GM21526 (cell line): Measurements from ENCODE around the gene MEPE.

Source experiments
- ATAC-seq: cut with Tn5 transposase; IDR thresholded peaks from one replicate; pipeline ENCODE4 v1.9.1; 2021; ENCODE audit warnings: moderate library complexity; ENCODE audit not compliant: unreplicated experiment, low FRiP score

MEPE gene

DNA sequence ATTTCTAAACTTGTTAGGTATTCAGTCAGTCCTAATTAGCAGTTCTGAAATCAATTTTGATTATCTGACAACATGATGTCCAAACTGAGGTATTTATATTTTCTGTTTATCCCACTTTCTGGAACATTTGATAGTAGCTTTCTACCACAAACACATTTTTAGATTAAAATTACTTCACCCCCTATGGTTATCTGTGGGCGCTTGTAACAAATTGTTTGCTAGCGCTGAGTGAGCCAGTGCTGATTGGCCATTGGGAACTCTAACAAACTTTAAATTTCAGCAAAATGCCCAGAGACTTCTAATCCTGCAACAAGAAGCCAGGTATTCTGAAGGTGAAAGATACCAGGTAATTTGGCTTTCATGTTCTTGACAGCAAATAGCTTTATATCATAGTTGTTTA, at the start of gene MEPE:
MEPE (plus strand) TSS at position 301 of the 400 bp plus-strand sequence. CDS start 1,746 bp downstream, outside the sequence.
- ATAC-seq, result no peak

DNA sequence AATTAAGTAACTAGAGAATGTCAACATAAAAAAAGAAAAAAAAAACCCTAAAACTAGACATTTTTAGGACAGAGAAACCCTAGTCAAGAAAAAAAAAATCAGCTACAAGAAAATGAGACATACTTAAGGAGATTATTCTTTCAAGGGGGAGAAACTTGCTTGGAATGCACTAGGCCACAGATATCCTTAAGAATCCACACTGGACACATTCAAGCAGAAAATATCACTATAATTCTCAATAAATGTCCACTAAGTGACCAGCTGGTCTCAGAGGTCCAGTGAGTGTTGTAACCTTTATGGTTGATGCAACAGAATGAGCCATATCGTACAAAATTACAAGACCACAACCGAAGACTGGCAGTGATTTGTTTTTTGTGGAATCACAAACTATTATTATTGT, 49.0 kb upstream of the MEPE start:
- ATAC-seq, result no peak

DNA sequence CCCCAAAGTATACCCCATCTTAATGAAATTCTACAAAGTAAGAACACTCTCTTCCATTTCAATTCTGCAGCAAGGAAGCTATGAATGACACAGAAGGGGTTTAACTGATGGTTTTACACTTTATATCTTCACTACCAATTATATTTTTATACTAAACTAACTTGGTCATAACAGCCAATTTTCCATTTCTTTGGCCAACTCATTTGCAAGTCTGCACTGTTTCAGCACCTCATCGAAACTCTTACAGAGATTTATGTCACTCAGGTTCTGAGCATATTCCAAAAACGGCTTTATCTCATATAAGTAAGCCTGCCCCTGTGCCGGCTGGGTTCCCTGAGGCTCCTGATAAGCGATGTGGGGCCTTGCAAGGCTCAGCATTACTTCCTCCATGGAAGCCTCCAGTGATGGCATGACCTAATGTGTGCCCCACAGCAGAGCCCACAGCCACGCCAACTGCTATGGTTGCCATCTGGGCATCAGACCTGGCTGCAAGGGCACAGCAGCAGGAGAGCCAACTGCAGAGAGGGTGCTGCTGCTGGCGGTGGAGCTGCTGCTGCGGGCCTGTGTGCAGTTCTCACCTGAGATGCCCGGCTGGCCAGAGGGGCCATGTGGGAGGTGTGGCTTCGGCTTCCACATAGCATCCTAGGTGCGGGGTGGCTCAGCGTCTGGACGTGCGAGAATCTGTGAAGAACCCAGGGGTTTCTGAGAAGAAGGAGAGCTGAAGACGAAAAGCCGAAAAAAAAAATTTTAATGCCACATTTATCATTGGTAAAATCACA, 46.8 kb upstream of the MEPE start:
- no peak for ATAC-seq

GRCh38 chr4:87799301-87800113, 33.3 kb upstream of the MEPE start, which contains the start of gene IBSP:
IBSP (plus strand) TSS chr4:87799554; CDS start chr4:87802362, 2,808 bp downstream.
- ATAC-seq, result no peak

DNA sequence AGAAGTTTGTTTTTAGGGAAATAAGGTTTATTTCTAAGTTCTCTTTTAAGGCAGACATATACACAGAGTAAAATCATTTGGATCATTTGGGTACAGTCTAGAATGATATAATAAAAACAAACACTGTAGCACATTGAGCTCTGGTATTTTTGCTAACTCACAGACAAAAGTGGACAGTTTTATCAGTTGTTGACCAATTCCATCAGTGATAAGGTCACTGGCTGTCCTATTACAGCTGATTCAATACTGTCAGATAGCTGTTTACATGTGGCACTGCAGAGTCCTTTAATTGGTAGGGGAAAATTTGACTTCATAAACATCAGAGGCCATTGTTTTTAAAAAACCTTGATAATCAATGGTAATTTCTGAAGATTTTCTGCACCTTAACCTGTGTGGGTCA, 29.9 kb upstream of the MEPE start:
- ATAC-seq, result no peak

GRCh38 chr4:87803421-87803820, 29.3 kb upstream of the MEPE start:
- no peak for ATAC-seq

GRCh38 chr4:87804871-87805270, 27.9 kb upstream of the MEPE start:
- ATAC-seq, result no peak

DNA sequence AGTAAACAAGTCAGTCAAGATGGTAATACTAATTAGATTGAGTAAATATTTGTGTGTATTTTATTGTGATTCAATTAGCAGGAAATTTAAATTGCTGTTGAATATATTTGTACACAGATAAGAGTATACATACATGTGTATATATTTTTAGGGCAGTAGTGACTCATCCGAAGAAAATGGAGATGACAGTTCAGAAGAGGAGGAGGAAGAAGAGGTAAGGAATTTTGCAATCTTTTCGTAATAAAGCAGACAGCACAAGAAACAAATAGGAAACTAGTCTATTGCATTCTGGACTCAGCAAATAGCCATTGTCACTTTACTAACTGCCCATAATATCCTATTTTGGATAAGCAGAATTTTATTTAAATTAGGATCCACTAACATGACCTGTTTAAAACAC, 26.8 kb upstream of the MEPE start:
- no peak for ATAC-seq

GRCh38 chr4:87806520-87806919, 26.2 kb upstream of the MEPE start:
- no peak for ATAC-seq

DNA sequence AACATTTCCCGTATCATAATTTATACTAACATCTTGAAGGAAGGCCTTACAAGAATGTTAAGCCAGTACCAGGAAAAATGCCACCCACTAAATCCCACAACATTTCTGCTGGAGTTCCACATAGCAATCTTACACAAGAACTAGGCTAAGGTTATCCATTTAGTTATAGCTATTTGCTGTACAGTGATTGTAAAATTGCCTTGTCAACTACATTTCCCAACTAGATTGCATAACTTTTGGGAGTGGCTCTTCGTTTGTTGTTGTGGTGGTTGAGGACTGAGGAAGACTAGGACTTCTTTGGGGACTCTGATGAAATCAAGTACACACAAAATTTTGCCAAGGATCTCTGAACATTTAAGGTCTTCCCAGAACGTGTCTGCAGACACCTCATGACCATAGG, 25.4 kb upstream of the MEPE start:
- no peak for ATAC-seq

DNA sequence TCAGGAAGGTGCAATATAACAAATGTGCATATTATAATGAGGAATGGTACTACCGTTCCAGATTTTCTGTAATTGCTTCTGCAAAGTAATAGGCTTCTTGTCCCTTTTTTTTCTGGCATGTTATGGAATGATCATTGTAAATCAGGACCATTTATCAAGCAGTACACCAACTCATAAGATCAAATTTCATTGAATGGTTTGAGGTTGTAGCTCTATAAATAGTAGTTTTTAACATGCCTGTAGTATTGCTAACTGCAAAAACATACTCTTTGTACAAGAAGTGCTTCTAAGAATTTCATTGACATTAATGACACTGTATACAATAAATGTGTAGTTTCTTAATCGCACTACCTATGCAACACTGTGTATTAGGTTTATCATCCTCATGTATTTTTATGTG, 20.8 kb upstream of the MEPE start:
- no peak for ATAC-seq

DNA sequence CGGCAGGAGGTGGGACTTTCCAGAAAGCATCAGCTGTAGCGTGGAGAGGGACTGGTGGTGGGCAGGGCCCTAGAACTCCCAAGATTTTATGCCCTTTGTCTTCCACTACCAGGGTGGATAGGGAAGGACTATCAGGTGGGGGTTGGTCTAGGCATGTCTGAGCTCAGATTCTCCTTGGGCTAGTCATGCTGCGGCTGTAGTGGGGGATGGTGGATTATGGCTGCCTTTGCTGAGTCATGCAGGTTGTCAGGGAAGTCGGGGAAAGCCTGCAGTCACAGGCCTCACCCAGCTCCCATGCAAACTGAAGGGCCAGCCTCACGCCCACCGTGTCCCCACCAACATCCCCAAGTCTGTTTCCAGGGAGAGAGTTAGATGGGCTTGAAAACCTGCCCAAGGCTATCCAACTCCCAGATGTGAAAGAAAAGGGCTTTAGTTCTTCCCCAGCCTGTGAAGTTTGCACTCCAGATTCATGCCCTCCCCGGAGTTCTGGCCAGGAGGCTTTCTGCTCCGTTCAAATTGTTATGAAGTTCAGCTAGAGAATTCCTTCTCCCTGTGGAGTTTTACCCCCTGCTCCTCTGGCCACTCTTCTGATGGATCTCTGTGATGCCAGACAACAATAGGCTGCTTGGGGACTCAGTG, 13.4 kb upstream of the MEPE start:
- no peak for ATAC-seq

DNA sequence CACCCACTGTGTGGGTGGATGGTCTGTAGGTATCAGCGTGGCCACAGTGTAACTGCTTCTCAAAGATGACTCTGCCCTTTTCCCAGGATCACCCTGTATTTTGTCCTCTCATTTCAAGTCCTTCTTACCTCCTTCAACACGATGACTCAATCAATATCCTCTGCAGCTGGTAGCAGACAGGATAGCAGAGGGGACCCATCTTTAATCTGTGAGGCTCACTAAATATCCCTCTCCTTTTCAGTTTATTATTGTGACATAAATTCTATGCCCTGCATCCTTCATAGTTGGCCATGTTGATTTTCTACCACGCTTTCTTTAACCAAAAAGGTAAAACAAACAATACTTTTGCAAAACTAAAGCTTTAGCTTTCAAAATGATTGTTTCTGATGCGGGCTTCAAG, 9.6 kb upstream of the MEPE start:
- ATAC-seq, result no peak

- ATAC-seq, result no peak
Observed at GRCh38 chr4:87823724-87824123, 9.0 kb upstream of the MEPE start.

- ATAC-seq, result no peak
Observed at GRCh38 chr4:87824352-87824751, 8.4 kb upstream of the MEPE start.

DNA sequence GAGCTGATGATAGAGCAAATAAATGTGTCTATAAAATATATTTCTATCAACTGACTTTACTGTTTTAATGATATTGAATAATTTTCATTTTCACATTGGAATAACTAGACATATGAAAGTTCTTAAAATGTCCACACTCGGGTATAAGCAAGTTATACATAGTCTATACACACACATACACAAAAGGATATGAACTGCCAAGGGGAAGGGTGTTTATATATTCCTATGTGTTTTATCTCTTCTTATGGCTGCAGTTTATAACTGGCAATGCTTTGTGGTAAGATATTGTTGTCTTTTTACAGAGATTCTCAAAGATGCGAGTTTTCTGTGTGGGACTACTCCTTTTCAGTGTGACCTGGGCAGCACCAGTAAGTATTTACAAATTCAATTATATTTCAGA, 1.6 kb downstream of the MEPE start:
- no peak for ATAC-seq

DNA sequence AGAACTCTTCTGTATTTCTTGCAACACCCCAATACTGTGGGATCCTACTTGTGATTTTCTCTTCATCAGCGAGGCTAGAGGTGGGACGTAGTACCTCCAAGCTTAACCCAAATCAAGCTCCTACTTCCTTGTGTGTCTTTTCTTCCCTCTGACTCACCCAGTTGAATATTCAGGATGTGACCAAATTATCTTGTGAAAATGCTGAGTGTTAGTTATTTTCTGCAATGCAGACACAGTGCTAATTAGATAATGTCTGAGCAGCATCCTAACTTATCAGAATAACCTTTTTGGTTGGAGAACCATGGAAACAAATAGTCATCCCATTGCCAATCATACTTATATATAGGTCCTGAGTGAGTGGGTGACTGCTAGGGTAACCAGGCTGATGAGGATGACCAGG, 2.4 kb downstream of the MEPE start:
- ATAC-seq, result no peak

DNA sequence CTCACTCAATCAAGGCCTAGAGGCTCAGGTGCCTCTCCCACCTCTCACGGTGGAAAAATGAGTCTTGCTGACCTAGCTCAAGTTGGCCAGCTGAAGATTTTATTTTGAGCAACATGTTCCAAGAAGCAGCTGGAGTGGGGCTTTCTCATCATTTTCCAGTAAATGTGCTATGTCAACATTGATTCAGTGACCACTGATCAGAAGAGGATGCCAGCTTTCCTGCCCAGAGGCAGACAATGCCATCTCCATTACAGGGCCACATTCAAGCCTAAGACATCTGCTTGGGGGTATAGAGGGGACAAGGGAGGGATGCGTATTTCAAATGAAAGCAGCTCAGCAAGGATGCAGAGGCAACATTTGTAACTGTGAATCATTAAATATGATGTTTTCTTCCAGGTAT, 3.0 kb downstream of the MEPE start:
- ATAC-seq, result no peak

DNA sequence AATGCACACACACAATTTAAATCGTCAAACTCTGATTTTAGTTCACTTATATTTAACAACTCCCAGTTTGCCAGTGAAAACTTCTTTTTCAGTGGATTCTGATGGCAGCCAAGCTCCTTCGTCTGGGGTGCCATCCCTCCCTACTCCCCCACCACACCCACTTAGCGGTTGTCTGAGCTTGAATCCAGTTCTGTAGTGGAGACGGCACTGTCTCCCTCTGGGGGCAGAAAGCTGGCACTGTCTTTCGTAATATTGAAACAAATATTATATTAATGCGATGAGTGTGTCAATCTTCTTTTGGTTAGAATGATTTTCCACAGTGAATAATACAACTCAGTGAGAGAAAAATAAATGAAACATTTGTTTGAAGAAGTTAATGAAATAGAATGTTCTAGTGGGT, 5.4 kb downstream of the MEPE start:
- no peak for ATAC-seq

GRCh38 chr4:87838890-87839591, 6.3 kb downstream of the MEPE start:
- peak; percentile 79 for ATAC-seq

- ATAC-seq, result no peak
Observed at GRCh38 chr4:87839592-87839946, 6.8 kb downstream of the MEPE start.
